ENCODE measurements around the gene KRTAP12-4.
"Not testable (repeated sequence)": the region's sequence is repeated elsewhere in the genome, so short reads cannot be mapped to it uniquely, and the experiment has no call there.

The KRTAP12-4 gene

GRCh38 chr21:44614161-44614631, 40.3 kb downstream of the KRTAP12-4 start:
- no peak overlapping the region for H3K27ac Mint-ChIP-seq
- H3K9me3 Mint-ChIP-seq = peaks cover 9 to 14% of the 10 kb centered on the region in 2 donors
- ATAC-seq (replicated peaks) (no peak), DNase-seq (no peak)
- H3K36me3 Mint-ChIP-seq (ENCODE audit: insufficient read depth) = peaks cover 10% of the 10 kb centered on the region
- H3K4me3 Mint-ChIP-seq = no peak overlapping the region
- no peaks in the 10 kb centered on the region for H3K27me3 Mint-ChIP-seq
- peaks cover 20 to 29% of the 10 kb centered on the region in 2 donors for H3K4me1 Mint-ChIP-seq (ENCODE audit: low read depth in 2 of 2)

GRCh38 chr21:44613386-44614155, 40.9 kb downstream of the KRTAP12-4 start:
- peaks cover 14 to 23% of the 10 kb centered on the region in 2 donors for H3K4me1 Mint-ChIP-seq (ENCODE audit: low read depth in 2 of 2)
- no peak for DNase-seq
- H3K4me3 Mint-ChIP-seq = no peak overlapping the region
- H3K27me3 Mint-ChIP-seq = no peaks in the 10 kb centered on the region
- peak overlapping the region in 1 of 2 donors; percentile 73 for H3K27ac Mint-ChIP-seq
- peaks cover 10% of the 10 kb centered on the region for H3K36me3 Mint-ChIP-seq (ENCODE audit: insufficient read depth)
- peaks cover 9 to 16% of the 10 kb centered on the region in 2 donors for H3K9me3 Mint-ChIP-seq
- no peak for ATAC-seq (replicated peaks)

- no peak overlapping the region for H3K4me3 Mint-ChIP-seq
- H3K36me3 Mint-ChIP-seq (ENCODE audit: insufficient read depth) = peaks cover 10% of the 10 kb centered on the region
- ATAC-seq (replicated peaks) (no peak), DNase-seq (no peak)
- H3K27me3 Mint-ChIP-seq = no peaks in the 10 kb centered on the region
- peaks cover 9 to 16% of the 10 kb centered on the region in 2 donors for H3K9me3 Mint-ChIP-seq
- peaks cover 8 to 15% of the 10 kb centered on the region in 2 donors for H3K4me1 Mint-ChIP-seq (ENCODE audit: low read depth in 2 of 2)
- peak overlapping the region; percentile 73 to 76 for H3K27ac Mint-ChIP-seq
Measured at GRCh38 chr21:44612669-44613229, 41.7 kb downstream of the KRTAP12-4 start.

GRCh38 chr21:44612029-44612486, 42.4 kb downstream of the KRTAP12-4 start, which contains the start of gene KRTAP10-8:
Gene KRTAP10-8, plus strand, starts transcription at chr21:44612079. Its CDS starts 22 bp downstream, at chr21:44612101.
- peaks cover 8 to 11% of the 10 kb centered on the region in 2 donors for H3K4me1 Mint-ChIP-seq (ENCODE audit: low read depth in 2 of 2)
- no peak for DNase-seq
- no peaks in the 10 kb centered on the region for H3K27me3 Mint-ChIP-seq
- H3K36me3 Mint-ChIP-seq (ENCODE audit: insufficient read depth) = peaks cover 10% of the 10 kb centered on the region
- ATAC-seq (replicated peaks) = no peak
- no peak within 1 kb of the TSS for H3K4me3 Mint-ChIP-seq
- H3K9me3 Mint-ChIP-seq = peaks cover 9 to 16% of the 10 kb centered on the region in 2 donors
- peak within 1 kb of the TSS; percentile 73 to 76 for H3K27ac Mint-ChIP-seq

GRCh38 chr21:44611551-44611950, 42.9 kb downstream of the KRTAP12-4 start:
- ATAC-seq (replicated peaks) (no peak), DNase-seq (no peak)
- H3K9me3 Mint-ChIP-seq = peaks cover 9 to 16% of the 10 kb centered on the region in 2 donors
- peaks cover 10% of the 10 kb centered on the region for H3K36me3 Mint-ChIP-seq (ENCODE audit: insufficient read depth)
- no peak overlapping the region for H3K27ac Mint-ChIP-seq
- H3K4me1 Mint-ChIP-seq (ENCODE audit: low read depth in 2 of 2) = peaks cover 6 to 8% of the 10 kb centered on the region in 2 donors
- no peak overlapping the region for H3K4me3 Mint-ChIP-seq
- peaks cover 0 to 3% of the 10 kb centered on the region in 2 donors for H3K27me3 Mint-ChIP-seq

GRCh38 chr21:44610157-44610843, 44.2 kb downstream of the KRTAP12-4 start:
- H3K4me1 Mint-ChIP-seq (ENCODE audit: low read depth in 2 of 2) = not testable (repeated sequence)

GRCh38 chr21:44609193-44609592, 45.3 kb downstream of the KRTAP12-4 start:
- peaks cover 0 to 26% of the 10 kb centered on the region in 2 donors for H3K27me3 Mint-ChIP-seq
- DNase-seq (no peak), ATAC-seq (replicated peaks) (no peak)
- no peak overlapping the region for H3K4me3 Mint-ChIP-seq
- H3K36me3 Mint-ChIP-seq (ENCODE audit: insufficient read depth) = peaks cover 3% of the 10 kb centered on the region
- peaks cover 9 to 16% of the 10 kb centered on the region in 2 donors for H3K9me3 Mint-ChIP-seq
- no peaks in the 10 kb centered on the region for H3K4me1 Mint-ChIP-seq (ENCODE audit: low read depth in 2 of 2)
- H3K27ac Mint-ChIP-seq = no peak overlapping the region

More at GRCh38 chr21:44610157-44610843, 44.2 kb downstream of the KRTAP12-4 start:
- Mint-ChIP-seq H3K27me3 (peaks cover 0 to 15% of the 10 kb centered on the region in 2 donors), H3K9me3 (peaks cover 9 to 16% of the 10 kb centered on the region in 2 donors)
- not testable (repeated sequence) for ATAC-seq (replicated peaks); DNase-seq; H3K27ac Mint-ChIP-seq; H3K4me3 Mint-ChIP-seq; H3K36me3 Mint-ChIP-seq (ENCODE audit: insufficient read depth)

GRCh38 chr21:44606495-44606894, 48.0 kb downstream of the KRTAP12-4 start:
- H3K27ac Mint-ChIP-seq = no peak overlapping the region

More at GRCh38 chr21:44606495-44606894, 48.0 kb downstream of the KRTAP12-4 start:
- no peak for ATAC-seq (replicated peaks)
- Mint-ChIP-seq H3K27me3 (peaks cover 0 to 41% of the 10 kb centered on the region in 2 donors), H3K36me3 (ENCODE audit: insufficient read depth) (peaks cover 2% of the 10 kb centered on the region), H3K4me3 (no peak overlapping the region), H3K9me3 (peaks cover 9 to 16% of the 10 kb centered on the region in 2 donors), H3K4me1 (ENCODE audit: low read depth in 2 of 2) (peaks cover 0 to 3% of the 10 kb centered on the region in 2 donors)
- no peak for DNase-seq
